HCT116 (cell line): Measurements from ENCODE around the gene RAB39B. TPM values are rescaled to one million over a fixed set of nuclear protein-coding genes. Genes with fewer than 3 reads are reported as not detected.

Experiments used
- ATAC-seq: fragments of 200-7000 bp; cut with Tn5 transposase; 2 replicates; pipeline ENCODE4 v1.9.1; 2020; ENCODE audit warnings: mild to moderate bottlenecking, moderate library complexity
- BruUV-seq: library from RNA; stranded (reverse); fragments of 400-500 nt; replicated peaks from 2 replicates; lab custom pipeline; 2021; lab: Mats Ljungman, UMichigan
- CTCF ChIA-PET: fragments of 300-600 bp; sonication (Branson Sonifier 250); formaldehyde crosslinking; loops from one replicate; lab custom pipeline; 2021; ENCODE audit warnings: antibody characterized with exemption; lab: Charles Lee
- POLR2A ChIA-PET: fragments of 300-600, 350-600 bp; sonication (Branson Sonifier 250); formaldehyde crosslinking; loops from one replicate; lab custom pipeline; 2021; ENCODE audit warnings: antibody characterized with exemption; lab: Charles Lee
- RAD21 ChIA-PET, 2 experiments: fragments of 300-600 bp; sonication (Branson Sonifier 250); formaldehyde crosslinking; loops; one replicate each; lab custom pipeline; 2023; ENCODE audit warnings: low total read pairs in 2 of 2; ENCODE audit not compliant: uncharacterized antibody in 2 of 2, unreplicated experiment in 2 of 2, low non-redundant PET in 1 of 2; lab: Charles Lee
- DNase-seq: peaks from one replicate; pipeline ENCODE4 v3.0.0-alpha.2; 2010; ENCODE audit warnings: low read depth, low spot score
- H2AFZ ChIP-seq: fragments of 200-600 bp; shearing (Covaris generic), sonication (generic); 2 replicates; pipeline ENCODE4 v1.6.1; 2017; ENCODE audit warnings: low read depth, mixed run types, mixed read lengths, antibody characterized with exemption, low read length; ENCODE audit not compliant: poor library complexity, severe bottlenecking
- H3K27ac ChIP-seq: 2 replicates; pipeline ENCODE4 v1.5.1; 2012; ENCODE audit warnings: low read depth, low read length
- H3K27me3 ChIP-seq: fragments of 200-600 bp; sonication (generic); 2 replicates; pipeline ENCODE4 v1.6.1; 2016; ENCODE audit warnings: mixed run types, low read length, mixed read lengths; ENCODE audit not compliant: insufficient read depth
- H3K36me3 ChIP-seq, 2 experiments: fragments of 200-500 bp in 1 of 2; fragments of 200-600 bp in 1 of 2; sonication (Bioruptor generic) in 1 of 2; sonication (generic) in 1 of 2; 2 replicates each; pipeline versions ENCODE4 v1.5.1 to v1.6.1; 2014 to 2016; ENCODE audit warnings: low read length in 2 of 2, inconsistent platforms in 1 of 2, mixed read lengths in 1 of 2, mixed run types in 1 of 2; ENCODE audit not compliant: insufficient read depth in 2 of 2, control insufficient read depth in 1 of 2
- H3K4me1 ChIP-seq, 2 experiments: fragments of 200-600 bp in 1 of 2; sonication (generic) in 1 of 2; 2 replicates each; pipeline versions ENCODE4 v1.5.1 to v1.6.1; 2012 to 2017; ENCODE audit warnings: low read length in 2 of 2, inconsistent platforms in 1 of 2, mild to moderate bottlenecking in 1 of 2, mixed read lengths in 1 of 2, mixed run types in 1 of 2, moderate library complexity in 1 of 2; ENCODE audit not compliant: insufficient read depth in 2 of 2, control insufficient read depth in 1 of 2
- H3K4me2 ChIP-seq: fragments of 200-600 bp; sonication (generic); 2 replicates; pipeline ENCODE4 v1.6.1; 2017; ENCODE audit warnings: mixed run types, low read length, mixed read lengths
- H3K4me3 ChIP-seq, 2 experiments: fragments of 200-600 bp in 1 of 2; sonication (generic) in 1 of 2; replicated peaks in 1 of 2; 2 replicates each; pipeline ENCODE4 v1.5.1; 2011 to 2016; ENCODE audit warnings: low read length in 2 of 2, control low read depth in 1 of 2, low read depth in 1 of 2, mild to moderate bottlenecking in 1 of 2, mixed read lengths in 1 of 2, mixed run types in 1 of 2
- H3K79me2 ChIP-seq: fragments of 200-600 bp; sonication (generic); 2 replicates; pipeline ENCODE4 v1.6.1; 2017; ENCODE audit warnings: mild to moderate bottlenecking, mixed run types, low read length, moderate library complexity, mixed read lengths; ENCODE audit not compliant: insufficient read depth
- H3K9ac ChIP-seq: fragments of 200-600 bp; sonication (generic); 2 replicates; pipeline ENCODE4 v1.6.1; 2016; ENCODE audit warnings: low read length, mixed read lengths
- H3K9me2 ChIP-seq: fragments of 200-600 bp; sonication (generic), shearing (Covaris generic); 2 replicates; pipeline ENCODE4 v1.6.1; 2017; ENCODE audit warnings: mixed run types, mild to moderate bottlenecking, moderate library complexity; ENCODE audit not compliant: insufficient read depth
- H3K9me3 ChIP-seq, 2 experiments: fragments of 200-500 bp in 1 of 2; fragments of 200-600 bp in 1 of 2; sonication (Bioruptor generic) in 1 of 2; sonication (generic) in 1 of 2; 2 replicates each; pipeline ENCODE4 v1.6.1; 2014 to 2017; ENCODE audit warnings: low read length in 2 of 2, mixed read lengths in 2 of 2, inconsistent platforms in 1 of 2, low read depth in 1 of 2, mild to moderate bottlenecking in 1 of 2, mixed run types in 1 of 2, moderate library complexity in 1 of 2; ENCODE audit not compliant: control insufficient read depth in 1 of 2, insufficient read depth in 1 of 2
- H4K20me1 ChIP-seq: fragments of 200-600 bp; sonication (generic), shearing (Covaris generic); 2 replicates; pipeline ENCODE4 v1.6.1; 2017; ENCODE audit warnings: mixed run types, mild to moderate bottlenecking, moderate library complexity; ENCODE audit not compliant: insufficient read depth
- CEBPB ChIP-seq: IDR thresholded peaks from 2 replicates; pipeline ENCODE4 v1.6.1; 2012; ENCODE audit warnings: low read depth
- CTCF ChIP-seq, 3 experiments: fragments of 200-600 bp in 1 of 3; sonication (generic) in 1 of 3; IDR thresholded peaks in 2 of 3; conservative IDR thresholded peaks in 1 of 3; 2 replicates each; pipeline ENCODE4 v1.5.1; 2012 to 2017; ENCODE audit warnings: low read depth in 2 of 3, low read length in 2 of 3, antibody characterized with exemption in 1 of 3, borderline replicate concordance in 1 of 3, control low read depth in 1 of 3, mild to moderate bottlenecking in 1 of 3, mixed read lengths in 1 of 3, mixed run types in 1 of 3, moderate library complexity in 1 of 3; ENCODE audit not compliant: insufficient read depth in 1 of 3
- EGR1 ChIP-seq: IDR thresholded peaks from 2 replicates; pipeline ENCODE4 v1.6.1; 2012; ENCODE audit warnings: low read depth
- EZH2 ChIP-seq: fragments of 200-600 bp; sonication (generic); IDR thresholded peaks from 2 replicates; pipeline ENCODE4 v1.6.1; 2017; ENCODE audit warnings: antibody characterized with exemption, mixed run types
- EZH2phosphoT487 ChIP-seq: fragments of 200-600 bp; IDR thresholded peaks from 2 replicates; pipeline ENCODE4 v1.6.1; 2018; ENCODE audit warnings: antibody characterized with exemption, borderline replicate concordance
- MAX ChIP-seq: IDR thresholded peaks from 2 replicates; pipeline ENCODE4 v1.6.1; 2012
- POLR2A ChIP-seq: IDR thresholded peaks from 2 replicates; pipeline ENCODE4 v1.7.0; 2011; ENCODE audit warnings: borderline replicate concordance; ENCODE audit not compliant: insufficient read depth, insufficient read length; ENCODE audit errors: extremely low read depth
- RAD21 ChIP-seq: IDR thresholded peaks from 2 replicates; pipeline ENCODE4 v1.6.1; 2012; ENCODE audit warnings: low read depth, mild to moderate bottlenecking
- SIN3A ChIP-seq: IDR thresholded peaks from 2 replicates; pipeline ENCODE4 v1.6.1; 2012; ENCODE audit warnings: low read depth
- YY1 ChIP-seq: IDR thresholded peaks from 2 replicates; pipeline ENCODE4 v1.6.1; 2011; ENCODE audit warnings: low read length, low read depth, moderate library complexity, mild to moderate bottlenecking; ENCODE audit not compliant: insufficient replicate concordance; ENCODE audit errors: extremely low read depth
- ZBTB33 ChIP-seq: IDR thresholded peaks from 2 replicates; pipeline ENCODE4 v1.6.1; 2011; ENCODE audit warnings: mild to moderate bottlenecking, low read length, moderate library complexity; ENCODE audit not compliant: insufficient replicate concordance; ENCODE audit errors: extremely low read depth
- ZFX ChIP-seq: fragments of 450-650 bp; IDR thresholded peaks from 2 replicates; pipeline ENCODE4 v1.6.1; 2017
- intact Hi-C: fragments of 100-400 bp; cut with micrococcal nuclease; formaldehyde crosslinking; loops from 2 replicates; pipeline ENCODE4 v1.10.0; 2022
- total RNA-seq: library from RNA; stranded (reverse); gene quantifications from one replicate; pipeline ENCODE4 v1.2.1, GENCODE V29; 2021; ENCODE audit not compliant: unreplicated experiment

The RAB39B gene
- total RNA-seq, 1 experiment from 2014 or later, result 0.10 TPM

- Histone ChIP-seq H2AFZ (no peak overlapping the region), H3K9ac (no peak overlapping the region), H3K4me2 (no peak overlapping the region), H4K20me1 (no peaks in the 10 kb centered on the region), H3K4me3 (no peak overlapping the region), H3K9me2 (no peaks in the 10 kb centered on the region), H3K4me1 (no peaks in the 10 kb centered on the region), H3K27me3 (no peaks in the 10 kb centered on the region), H3K79me2 (no peaks in the 10 kb centered on the region), H3K27ac (no peak overlapping the region), H3K36me3 (no peaks in the 10 kb centered on the region), H3K9me3 (no peaks in the 10 kb centered on the region)
- TF ChIP-seq ZFX, result no peak
- no peak for TF ChIP-seq POLR2A
- no peak for TF ChIP-seq EZH2phosphoT487
- no peak for TF ChIP-seq ZBTB33
- no peak for TF ChIP-seq EZH2
- no peak for TF ChIP-seq YY1
- no peak for TF ChIP-seq EGR1
- TF ChIP-seq MAX, result no peak
- no peak for TF ChIP-seq RAD21
- TF ChIP-seq CEBPB, result no peak
- no peak for TF ChIP-seq CTCF (IDR thresholded peaks at IDR 0.05 in 2 of 3, conservative IDR thresholded peaks at IDR 0.05 in 1 of 3; ENCODE audit: borderline replicate concordance in 1 of 3, insufficient read depth in 1 of 3, low read depth in 2 of 3, low read length in 2 of 3)
- TF ChIP-seq SIN3A, result no peak
- no TSS peak for BruUV-seq
- POLR2A ChIA-PET, result no interaction called here
- CTCF ChIA-PET, result no interaction called here
- no peak for ATAC-seq
- RAD21 ChIA-PET, result no interaction called here
- intact Hi-C loops, result no loop called here
- DNase-seq, result no peak
These were observed 29.5 kb upstream of the RAB39B start for GRCh38 chrX:155293771-155294170.
